Tongue (tissue), 2 donors: ENCODE results near the gene CISD1. TPM values are rescaled to one million over a fixed set of nuclear protein-coding genes. Genes with fewer than 3 reads are reported as not detected.
"Not testable (repeated sequence)": the region's sequence is repeated elsewhere in the genome, so short reads cannot be mapped to it uniquely, and the experiment has no call there.

Source experiments
- DNase-seq: peaks from one replicate; pipeline ENCODE4 v3.0.0-alpha.2; 2015
- total RNA-seq: library from RNA; depleted of rRNA; stranded (reverse); fragments of >200 nt; gene quantifications from one replicate; pipeline ENCODE4 v1.2.3, GENCODE V29; 2014

Gene CISD1
- total RNA-seq, result 25.7 TPM

DNA sequence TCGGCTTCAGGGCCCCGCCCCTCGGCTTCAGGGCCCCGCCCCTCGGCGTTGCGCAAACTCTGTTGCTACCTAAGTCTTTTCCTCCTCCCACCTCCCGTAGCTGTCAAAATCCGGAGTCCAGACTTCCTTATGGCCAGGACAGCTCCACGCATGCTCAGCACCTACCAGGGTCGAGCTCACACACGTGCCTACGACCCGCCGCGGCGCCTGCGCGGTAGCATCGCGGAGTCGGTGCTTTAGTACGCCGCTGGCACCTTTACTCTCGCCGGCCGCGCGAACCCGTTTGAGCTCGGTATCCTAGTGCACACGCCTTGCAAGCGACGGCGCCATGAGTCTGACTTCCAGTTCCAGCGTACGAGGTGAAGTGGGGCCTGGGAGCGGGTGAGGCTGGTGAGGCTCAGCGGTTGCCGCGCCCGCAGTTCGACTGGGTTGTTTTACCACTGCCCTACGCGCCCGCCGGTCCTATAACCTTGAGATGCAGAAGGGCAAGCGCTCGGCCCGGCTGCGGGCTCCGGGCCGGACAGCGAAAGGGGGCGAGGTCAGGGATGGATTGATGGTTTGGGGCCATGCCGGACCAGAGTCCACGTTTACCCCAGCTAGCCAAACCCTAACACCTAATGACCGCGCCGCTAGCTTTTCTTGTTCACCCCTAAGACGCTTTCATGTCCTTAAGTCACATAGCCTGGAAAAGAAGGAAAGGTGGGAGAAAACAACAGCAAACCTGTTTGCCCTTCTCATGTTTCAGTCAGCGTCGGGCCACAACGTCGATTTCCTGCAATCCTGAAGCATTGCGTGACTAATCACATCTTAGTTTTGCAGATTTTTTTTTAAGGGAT is at the start of gene CISD1:
Gene CISD1, plus strand, starts transcription at position 217 of the 836 bp plus-strand sequence. Its CDS starts 112 bp downstream, at position 329.
- DNase-seq, result peak; percentile 99

DNA sequence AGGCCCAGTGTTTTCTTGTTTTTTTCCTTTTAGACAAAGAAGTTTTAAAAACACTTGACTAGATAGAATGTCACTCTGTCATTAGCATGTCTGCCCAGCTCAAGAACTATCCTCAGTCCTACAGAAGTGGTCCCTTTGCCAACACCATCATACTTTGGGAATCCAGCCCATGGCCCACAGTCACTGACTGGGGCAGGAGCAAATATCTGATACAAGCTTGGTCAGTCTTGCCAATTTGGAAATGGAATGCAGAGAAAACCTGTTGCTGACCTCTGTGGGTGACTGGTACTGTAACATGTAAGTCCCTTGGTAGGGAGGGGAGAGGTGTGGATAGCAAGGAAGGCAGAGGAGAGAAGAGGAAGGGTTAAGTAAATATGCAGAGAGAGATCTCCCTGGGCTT is 49.1 kb upstream of the CISD1 start:
- DNase-seq, result no peak

DNA sequence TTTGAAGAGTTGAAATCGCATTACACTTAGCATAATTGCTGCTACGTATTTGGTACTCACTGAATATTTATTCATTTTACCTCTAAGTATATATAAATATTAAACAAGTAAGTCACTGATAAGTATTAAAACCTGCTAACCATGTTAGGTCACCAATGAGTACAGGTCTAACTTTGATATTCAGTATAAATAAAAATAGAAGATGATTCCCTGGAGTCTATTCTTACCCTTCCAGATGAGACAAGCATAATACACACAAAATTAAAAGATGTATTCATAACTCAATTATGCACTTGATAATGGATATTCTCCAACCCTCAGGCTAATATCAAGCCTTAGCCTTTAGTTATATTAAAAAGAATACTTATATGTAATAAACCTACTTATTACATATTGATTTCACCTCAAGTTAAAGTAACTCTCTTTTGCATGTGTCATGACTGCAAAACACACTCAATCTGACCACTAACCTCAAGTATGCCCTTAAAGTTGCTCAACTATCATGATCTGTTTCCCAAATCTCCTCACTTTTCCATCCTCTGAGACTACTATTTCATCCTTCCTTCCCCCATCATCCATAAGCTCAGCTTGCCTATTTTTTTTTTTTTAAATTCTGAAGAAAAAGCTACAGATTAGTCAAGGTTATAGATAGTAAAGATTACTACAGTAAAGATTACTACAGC is 48.1 kb upstream of the CISD1 start:
- DNase-seq, result no peak

DNA sequence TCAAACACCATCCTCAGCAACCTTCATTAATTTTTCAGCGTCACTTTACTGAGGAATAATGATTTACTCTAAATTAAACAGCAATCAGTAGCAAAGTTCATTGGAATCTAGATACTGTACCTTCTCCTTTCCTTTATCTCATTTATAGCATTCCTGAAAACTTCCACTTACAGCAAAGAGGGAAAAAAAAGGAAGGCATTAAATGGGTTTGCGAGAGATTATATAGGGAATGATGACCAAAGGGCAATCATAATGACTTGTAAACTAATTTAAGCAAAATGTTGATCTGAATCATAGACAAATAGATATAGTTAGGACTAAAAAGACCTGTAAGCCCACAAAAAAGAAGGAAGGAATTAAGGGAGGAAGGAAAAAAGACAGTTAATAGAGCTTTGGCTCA is 43.3 kb upstream of the CISD1 start:
- DNase-seq, result no peak

DNA sequence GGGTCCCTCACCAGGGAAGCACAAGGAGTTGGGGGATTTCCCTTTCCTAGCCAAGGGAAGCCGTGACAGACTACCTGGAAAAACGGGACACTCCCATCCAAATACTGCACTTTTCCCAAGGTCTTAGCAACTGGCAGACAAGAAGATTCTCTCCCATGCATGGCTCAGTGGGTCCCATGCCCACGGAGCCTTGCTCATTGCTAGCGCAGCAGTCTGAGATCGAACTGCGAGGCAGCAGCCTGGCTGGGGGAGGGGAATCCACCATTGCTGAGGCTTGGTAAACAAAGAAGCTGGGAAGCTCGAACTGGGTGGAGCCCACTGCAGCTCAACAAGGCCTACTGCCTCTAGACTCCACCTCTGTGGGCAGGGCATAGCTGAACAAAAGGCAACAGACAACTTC is 39.1 kb upstream of the CISD1 start:
- DNase-seq, result not testable (repeated sequence)

DNA sequence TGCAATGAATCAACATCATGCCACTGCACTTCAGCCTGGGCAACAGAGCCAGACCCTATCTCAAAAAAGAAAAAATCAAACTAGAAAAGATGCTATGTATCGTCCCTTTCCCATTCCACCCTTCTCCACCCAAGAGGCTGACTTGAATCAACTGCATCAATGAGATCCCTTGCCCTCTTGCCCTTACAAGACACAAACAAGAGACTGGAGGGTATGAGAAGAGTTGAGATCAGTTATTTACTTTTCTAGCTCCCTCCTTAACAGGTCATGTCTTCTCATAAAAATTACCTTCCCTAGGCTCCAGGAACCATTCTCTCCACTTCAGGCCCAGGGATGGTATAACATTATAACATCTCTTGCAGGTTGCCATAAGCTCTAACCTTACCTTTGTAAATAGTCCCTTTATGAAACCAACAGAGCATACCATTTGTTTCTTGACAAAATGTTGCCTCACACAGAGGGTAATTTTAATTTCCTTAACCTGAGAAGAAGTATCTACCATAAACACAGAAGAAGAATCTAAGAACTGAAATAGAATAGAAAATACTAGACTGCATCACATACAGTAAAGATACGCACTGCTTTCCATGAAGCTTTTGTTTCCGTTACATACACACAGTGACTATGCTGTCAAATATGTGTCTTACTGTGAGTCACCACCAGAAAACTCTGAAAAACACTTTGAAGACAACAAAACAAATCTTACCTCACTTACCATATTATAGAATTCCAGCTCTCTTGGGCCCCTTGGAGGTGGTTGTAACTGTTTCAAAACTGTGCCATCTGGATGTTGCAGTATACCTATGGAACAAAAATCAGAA is 31.7 kb upstream of the CISD1 start:
- DNase-seq, result peak; percentile 1

DNA sequence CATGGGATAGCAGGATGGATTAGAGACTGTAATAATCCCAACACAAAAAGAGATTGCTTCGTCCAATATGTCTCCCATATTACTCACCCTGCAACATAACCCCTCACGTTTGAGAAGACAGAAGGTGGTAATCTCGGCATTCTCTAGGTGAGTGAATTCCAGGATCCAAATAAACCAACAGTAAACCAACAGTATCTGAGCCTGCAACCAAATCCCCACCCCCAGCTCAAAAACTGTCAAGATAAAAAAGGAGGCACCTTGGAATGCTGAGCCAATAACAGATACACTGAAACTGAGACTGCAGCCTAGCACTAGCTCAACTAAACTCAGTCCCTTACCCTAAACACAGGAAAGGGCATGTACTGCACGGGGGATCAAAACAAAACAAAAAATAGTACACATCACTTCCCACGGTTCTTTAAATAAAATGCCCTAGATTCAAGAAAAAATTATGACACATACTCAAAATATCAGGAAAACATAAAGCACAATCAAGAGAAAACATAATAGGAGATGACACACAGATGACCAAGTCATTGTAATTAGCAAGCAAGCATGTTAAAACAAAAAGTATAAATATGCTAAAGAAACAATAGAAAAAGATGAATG is 29.3 kb upstream of the CISD1 start:
- DNase-seq, result no peak

DNA sequence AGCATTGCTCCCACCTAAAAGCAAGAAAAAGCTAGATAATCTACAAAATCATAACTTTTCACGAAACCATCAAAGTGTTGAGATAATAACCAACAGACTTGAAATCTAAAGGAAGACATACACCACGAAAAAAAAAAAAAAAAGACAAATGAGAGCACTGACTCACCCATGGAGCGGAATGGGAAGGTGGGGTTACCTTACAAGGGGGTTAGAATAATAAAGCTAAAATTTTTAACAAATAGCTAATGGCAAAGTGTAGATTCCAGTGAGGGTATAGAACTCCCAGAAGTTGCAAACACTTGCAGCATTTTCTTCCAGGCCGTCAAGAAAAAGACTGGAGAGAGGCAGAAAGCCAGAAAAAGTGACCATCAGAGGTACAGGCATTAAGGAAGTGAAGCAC is 28.4 kb upstream of the CISD1 start:
- no peak for DNase-seq

DNA sequence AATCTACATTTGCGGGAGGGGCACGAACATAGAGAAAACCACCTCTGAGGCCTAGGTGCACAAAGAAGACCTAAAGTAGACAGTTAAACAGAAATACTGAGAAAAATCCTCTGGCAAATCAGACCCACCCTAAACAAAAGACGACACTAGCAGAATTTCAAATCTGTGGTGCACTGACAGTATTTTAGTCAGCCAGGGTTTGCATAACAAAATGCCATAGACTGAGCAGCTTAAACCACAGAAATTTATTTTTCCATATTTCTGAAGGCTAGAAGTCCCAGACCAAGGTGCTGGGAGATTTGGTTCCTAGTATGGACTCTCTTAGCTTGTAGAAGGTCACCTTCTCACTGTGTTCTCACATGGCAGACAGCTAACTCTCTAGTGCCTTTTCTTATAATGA is 27.6 kb upstream of the CISD1 start:
- no peak for DNase-seq

DNA sequence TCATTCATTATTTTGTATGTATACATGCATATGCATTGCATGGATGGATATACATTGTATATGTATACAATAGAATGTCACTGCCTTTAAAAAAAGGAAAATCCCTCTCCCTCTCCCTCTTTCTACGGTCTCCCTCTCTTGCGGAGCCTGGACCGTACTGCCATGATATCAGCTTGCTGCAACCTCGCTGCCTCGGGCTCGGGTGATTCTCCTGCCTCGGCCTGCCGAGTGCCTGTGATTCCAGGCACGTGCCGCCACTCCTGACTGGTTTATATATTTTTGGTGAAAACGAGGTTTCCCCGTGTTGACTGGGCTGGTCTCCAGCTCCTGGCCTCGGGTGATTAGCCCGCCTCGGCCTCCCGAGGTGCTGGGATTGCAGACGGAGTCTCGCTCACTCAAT is 25.7 kb upstream of the CISD1 start:
- DNase-seq, result no peak

DNA sequence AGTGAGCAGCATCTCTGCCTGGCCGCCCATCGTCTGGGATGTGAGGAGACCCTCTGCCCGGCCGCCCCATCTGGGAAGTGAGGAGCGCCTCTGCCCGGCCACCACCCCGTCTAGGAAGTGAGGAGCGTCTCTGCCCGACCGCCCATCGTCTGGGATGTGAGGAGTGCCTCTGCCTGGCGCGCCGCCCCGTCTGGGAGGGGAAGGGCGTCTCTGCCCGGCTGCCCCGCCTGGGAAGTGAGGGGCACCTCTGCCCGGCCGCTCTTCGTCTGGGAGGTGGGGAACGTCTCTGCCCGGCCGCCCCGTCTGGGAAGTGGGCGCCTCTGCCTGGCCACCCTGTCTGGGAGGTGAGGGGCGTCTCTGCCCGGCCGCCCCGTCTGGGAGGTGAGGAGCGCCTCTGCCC is 25.2 kb upstream of the CISD1 start:
- not testable (repeated sequence) for DNase-seq

DNA sequence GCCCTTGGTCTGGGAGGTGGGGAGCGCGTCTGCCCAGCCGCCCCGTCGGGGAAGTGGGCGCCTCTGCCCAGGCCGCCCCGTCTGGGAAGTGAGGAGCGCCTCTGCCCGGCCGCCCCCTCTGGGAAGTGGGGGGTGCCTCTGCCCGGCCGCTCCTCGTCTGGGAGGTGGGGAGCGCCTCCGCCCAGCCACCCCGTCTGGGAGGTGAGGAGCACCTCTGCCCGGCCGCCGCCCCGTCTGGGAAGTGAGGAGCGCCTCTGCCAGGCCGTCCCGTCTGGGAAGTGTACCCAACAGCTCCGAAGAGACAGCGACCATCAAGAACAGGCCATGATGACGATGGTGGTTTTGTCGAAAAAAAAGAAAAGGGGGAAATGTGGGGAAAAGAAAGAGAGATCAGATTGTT is 24.7 kb upstream of the CISD1 start:
- DNase-seq, result not testable (repeated sequence)

DNA sequence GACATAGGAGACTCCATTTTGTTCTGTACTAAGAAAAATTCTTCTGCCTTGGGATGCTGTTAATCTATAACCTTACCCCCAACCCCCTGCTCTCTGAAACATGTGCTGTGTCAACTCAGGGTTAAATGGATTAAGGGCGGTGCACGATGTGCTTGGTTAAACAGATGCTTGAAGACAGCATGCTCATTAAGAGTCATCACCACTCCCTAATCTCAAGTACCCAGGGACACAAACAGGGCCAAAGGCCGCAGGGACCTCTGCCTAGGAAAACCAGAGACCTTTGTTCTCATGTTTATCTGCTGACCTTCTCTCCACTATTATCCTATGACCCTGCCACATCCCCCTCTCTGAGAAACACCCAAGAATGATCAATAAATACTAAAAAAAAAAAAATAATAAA is 24.3 kb upstream of the CISD1 start:
- not testable (repeated sequence) for DNase-seq

DNA sequence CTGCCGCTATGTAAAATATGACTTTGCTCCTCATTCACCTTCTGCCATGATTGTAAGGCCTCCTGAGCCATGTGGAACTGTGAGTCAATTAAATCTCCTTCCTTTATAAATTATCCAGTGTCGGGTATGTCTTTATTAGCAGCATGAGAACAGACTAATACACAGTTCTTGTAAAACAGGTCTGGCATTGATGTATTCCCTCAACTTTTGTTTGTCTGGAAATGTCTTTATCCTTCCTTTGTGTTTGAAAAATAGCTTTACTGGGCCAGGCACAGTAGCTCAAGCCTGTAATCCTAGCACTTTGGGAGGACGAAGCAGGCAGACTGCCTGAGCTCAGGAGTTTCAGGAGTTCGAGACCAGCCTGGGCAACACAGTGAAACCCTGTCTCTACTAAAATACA is 15.8 kb upstream of the CISD1 start:
- DNase-seq, result no peak

DNA sequence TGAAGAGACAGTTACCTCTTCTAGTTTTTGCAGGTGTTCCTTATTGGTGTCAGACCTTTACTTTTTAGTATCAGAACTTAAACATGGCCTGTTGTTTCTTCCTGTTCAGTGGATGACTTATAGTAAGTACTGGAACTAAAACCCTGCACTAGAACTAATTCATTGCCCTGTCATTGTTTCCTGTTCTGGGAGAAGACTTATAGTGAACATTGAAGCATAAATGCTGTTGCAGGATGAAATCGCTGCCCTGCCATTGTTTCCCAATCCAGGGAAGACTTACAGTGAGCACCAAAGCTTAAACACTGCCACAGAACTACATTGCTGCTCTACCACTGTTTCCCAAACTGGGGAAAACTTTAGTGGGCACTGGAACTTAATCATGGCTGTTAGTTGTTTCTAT is 14.3 kb upstream of the CISD1 start:
- no peak for DNase-seq

DNA sequence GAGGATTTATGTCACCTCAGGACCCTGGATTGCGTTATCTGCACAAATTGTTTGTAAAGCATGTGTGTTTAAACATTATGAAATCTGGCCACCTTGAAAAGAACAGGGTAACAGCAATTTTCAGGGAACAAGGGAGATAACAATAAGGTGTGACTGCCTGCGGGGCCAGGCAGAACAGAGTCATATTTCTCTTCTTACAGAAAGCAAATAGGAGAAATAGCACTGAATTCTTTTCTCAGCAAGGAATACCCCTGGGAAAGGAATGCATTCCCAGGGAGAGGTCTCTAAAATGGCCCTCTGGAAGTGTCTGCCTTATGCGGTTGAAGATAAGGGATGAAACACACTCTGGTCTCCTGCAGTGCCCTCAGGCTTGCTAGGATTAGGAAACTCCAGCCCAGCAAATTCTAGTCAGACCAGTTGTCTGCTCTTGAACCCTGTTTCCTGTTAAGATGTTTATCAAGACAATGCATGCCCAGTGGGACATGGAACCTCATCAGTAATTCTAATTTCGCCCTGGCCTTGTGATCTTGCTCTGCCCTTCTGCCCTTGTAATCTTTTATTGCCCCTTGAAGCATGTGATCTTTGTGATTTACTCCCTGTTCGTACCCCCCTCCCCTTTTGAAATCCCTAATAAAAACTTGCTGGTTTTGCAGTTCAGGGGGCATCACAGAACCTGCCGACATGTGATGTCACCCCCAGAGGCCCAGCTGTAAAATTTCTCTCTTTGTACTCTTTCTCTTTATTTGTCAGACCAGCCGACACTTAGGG is 12.8 kb upstream of the CISD1 start:
- DNase-seq, result not testable (repeated sequence)

DNA sequence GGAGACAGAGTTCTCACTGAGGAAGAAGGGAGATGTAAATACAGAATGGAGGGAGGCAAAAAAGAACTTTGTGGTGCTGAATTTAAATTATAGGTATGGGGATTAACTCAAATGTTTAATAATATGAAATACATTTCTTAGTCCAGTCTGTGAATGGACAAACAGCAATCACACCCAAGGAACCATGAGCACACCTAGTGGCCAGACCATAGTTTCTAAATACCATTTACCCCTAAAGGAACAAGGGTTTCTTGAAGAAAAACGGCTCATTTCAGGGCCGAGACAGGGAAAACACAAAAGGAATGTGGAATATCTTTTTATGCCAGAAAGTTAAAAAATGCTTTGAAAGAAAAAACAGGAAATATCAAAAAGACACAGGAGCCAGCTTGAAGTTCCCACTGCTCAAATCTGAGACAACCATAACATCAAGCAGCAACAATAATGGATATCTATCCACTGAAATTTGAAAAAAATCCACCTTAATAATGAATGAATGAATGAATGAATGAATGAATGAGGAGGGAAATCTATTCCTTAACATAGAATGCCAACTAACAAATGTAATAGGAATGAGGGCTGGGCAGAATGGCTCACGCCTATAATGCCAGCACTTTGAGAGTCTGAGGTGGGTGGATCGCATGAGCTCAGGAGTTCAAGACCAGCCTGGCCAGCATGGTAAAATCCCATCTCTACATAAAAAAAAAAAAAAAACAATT is 9.8 kb upstream of the CISD1 start:
- no peak for DNase-seq

DNA sequence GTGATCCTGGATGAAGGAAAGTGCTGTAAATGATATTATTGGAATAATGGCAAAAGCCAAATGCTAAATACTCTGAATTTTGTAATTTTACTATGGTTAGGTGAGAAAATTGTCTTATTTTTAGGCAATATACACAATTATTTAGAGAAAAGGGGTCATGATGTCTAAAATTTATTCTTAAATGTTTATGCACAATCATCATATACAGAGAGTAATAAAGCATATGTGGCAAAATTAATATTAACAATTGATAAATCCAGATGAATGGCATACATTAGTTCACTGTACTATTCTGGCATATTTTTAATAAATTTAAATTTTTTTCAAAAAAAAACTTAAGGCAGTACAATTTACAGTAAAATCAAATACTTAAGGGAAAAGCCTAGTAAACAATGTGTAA is 8.6 kb upstream of the CISD1 start:
- DNase-seq, result no peak

DNA sequence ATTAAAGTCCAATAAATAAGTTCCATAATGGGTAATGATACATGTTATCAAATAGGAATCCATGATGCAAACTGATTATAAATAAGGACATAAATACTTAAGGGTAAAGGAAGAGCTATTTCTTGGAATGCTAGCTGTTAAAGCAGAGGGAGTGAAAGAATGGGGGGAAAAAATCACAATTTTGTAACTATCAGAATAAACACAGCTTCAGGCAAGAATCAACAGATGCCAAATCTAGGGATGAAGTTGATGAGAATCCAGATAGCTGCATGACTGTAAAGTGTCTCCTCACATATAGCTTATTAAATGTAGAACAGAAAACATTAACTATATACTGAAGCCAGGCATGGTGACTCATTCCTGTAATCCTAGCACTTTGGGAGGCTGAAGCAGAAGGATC is 6.2 kb upstream of the CISD1 start:
- DNase-seq, result no peak

DNA sequence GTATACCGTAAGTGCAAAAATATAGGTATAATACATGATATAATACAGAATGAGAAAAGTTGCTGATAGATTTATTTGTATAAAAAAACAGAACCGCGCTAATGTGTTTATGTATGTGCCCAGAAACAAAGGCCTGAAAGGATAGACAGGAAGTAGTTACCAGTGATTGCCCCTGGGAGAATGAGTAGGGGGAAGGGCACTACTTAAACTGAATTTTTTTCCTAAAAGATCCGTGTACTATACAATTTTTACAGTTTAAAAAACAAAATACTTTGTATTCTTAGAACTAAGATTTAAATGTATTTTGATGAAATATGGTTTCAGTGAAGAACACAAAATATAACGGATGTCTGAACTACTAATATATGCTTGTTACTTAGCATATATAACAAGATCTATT is 4.2 kb upstream of the CISD1 start:
- peak; percentile 8 for DNase-seq

DNA sequence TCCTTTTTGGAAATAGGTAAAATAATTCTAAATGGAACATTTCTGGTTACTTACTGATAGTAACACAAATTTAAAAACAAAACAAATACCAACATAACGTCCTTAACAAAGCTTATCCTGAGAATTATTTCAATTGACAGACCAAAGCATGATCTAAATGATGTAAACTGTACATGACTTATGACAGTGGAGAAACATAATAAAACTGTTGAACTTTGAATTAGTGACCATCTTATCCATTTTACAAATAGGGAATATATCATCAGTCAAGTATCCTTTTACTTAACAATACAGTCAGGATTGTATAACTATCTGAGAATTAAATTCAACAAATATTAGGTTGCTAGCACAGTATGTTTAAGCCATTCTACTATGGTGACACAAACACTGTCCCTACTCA is 3.7 kb upstream of the CISD1 start:
- DNase-seq, result no peak
